ENCODE measurements around the gene MKKS. TPM values are rescaled to one million over a fixed set of nuclear protein-coding genes. Genes with fewer than 3 reads are reported as not detected.

The MKKS gene
- total and polyA plus RNA-seq, 9 of the 15 experiments (the other 6 are each of a cell fraction or from before 2014, with no cell fraction given), result 6.8 to 26.8 (median 12.0) TPM

- TF ChIP-seq ZNF668 (CRISPR knock-in tag; IDR thresholded peaks at IDR 0.05), result no peak
These were observed 11.7 kb upstream of the MKKS start (continued) for GRCh38 chr20:10445758-10446157.

- no peak for TF ChIP-seq SMAD3 (CRISPR knock-in tag; conservative IDR thresholded peaks at IDR 0.05)
- no peak for TF ChIP-seq HNRNPL (IDR thresholded peaks at IDR 0.05; ENCODE audit: low read depth, low read length)
- TF ChIP-seq HOXB6 (CRISPR knock-in tag; IDR thresholded peaks at IDR 0.05; ENCODE audit: borderline replicate concordance), result no peak
- TF ChIP-seq ZNF507 (tag; conservative IDR thresholded peaks at IDR 0.05), result no peak
- TF ChIP-seq THAP7 (CRISPR knock-in tag; IDR thresholded peaks at IDR 0.05), result no peak
- no peak for TF ChIP-seq RBM14 (IDR thresholded peaks at IDR 0.05; ENCODE audit: borderline replicate concordance, insufficient read depth, low read depth, low read length)
- no peak for TF ChIP-seq KLF16 (IDR thresholded peaks at IDR 0.05)
- no peak for TF ChIP-seq HBP1 (CRISPR knock-in tag; IDR thresholded peaks at IDR 0.05)
- Histone ChIP-seq H3K4me3 (no peak overlapping the region), H4K20me1 (replicated peaks; ENCODE audit: control insufficient read depth, insufficient read depth, low read length) (no peaks in the 10 kb centered on the region), H3K36me3 (ENCODE audit: control insufficient read depth, insufficient read depth, low read length) (no peaks in the 10 kb centered on the region), H3K4me2 (ENCODE audit: insufficient read depth, low read length) (no peak overlapping the region), H3K4me1 (replicated peaks in 1 of 2; ENCODE audit: control insufficient read depth in 2 of 2, insufficient read depth in 2 of 2, low read length in 2 of 2) (peaks cover 0 to 6% of the 10 kb centered on the region in 2 experiments; a peak in 3 of 5 replicates), H3K9ac (ENCODE audit: insufficient read depth in 1 of 2, low read depth in 2 of 2, low read length in 2 of 2) (no peak overlapping the region), H3K27me3 (ENCODE audit: control insufficient read depth in 2 of 2, insufficient read depth in 2 of 2, low read length in 2 of 2) (no peaks in the 10 kb centered on the region), H3K9me1 (ENCODE audit: control insufficient read depth, insufficient read depth, low read length) (no peaks in the 10 kb centered on the region), H2AFZ (ENCODE audit: low read depth, low read length) (no peak overlapping the region), H3K27ac (ENCODE audit: extremely low read depth, low read depth, low read length) (no peak overlapping the region), H3K79me2 (ENCODE audit: control insufficient read depth, insufficient read depth, low read length) (peaks cover 19% of the 10 kb centered on the region), H3K9me3 (replicated peaks; ENCODE audit: control insufficient read depth, insufficient read depth, low read depth, low read length) (no peaks in the 10 kb centered on the region)
- no peak for FAIRE-seq
- ChIA-PET CTCF (ENCODE audit: low intra/inter-chr PET ratio) (no interaction called here), POLR2A (interaction anchor here (1.1 kb wide), 2 partner anchors 9 to 10 kb away, joined by 3 read pairs; partner anchors contain the start of genes MKKS and SLX4IP)
- no peak for DNase-seq (ENCODE audit: extremely low read depth in 1 of 4, low spot score in 3 of 4)
- in situ Hi-C loops (cut with MboI), result no loop called here
- ATAC-seq, result no peak
- no TSS peak for BruUV-seq (replicated peaks)
- intact Hi-C loops (cut with micrococcal nuclease), result no loop called here
- WGBS (ENCODE audit: insufficient coverage, low coverage, missing lambda C conversion rate), result 15% methylated on average over 1 of the region's 2 CpGs
These were observed 9.9 kb upstream of the MKKS start for GRCh38 chr20:10443936-10444335.
